CD4-positive, CD25-positive, alpha-beta regulatory T cell (primary cell): Measurements from ENCODE around the gene NFE2L1. TPM values are rescaled to one million over a fixed set of nuclear protein-coding genes. Genes with fewer than 3 reads are reported as not detected.

Source experiments
- ATAC-seq, 2 donors: fragments of 150-1000 bp; cut with Tn5 transposase; one replicate each; pipeline ENCODE4 v1.10.0; 2021; ENCODE audit warnings: low read depth in 2 of 2, moderate number of reproducible peaks in 2 of 2, moderate library complexity in 1 of 2
- DNase-seq, 3 donors: peaks; one replicate each; pipeline versions ENCODE4 v3.0.0 to v3.0.0-alpha.2; 2012 to 2022; ENCODE audit warnings: mixed read lengths in 1 of 3
- H3K27ac ChIP-seq: one replicate; pipeline ENCODE4 v1.7.0; 2013; ENCODE audit warnings: mild to moderate bottlenecking, low read length; ENCODE audit not compliant: insufficient read depth, poor library complexity, severe bottlenecking
- H3K27me3 ChIP-seq: one replicate; pipeline ENCODE4 v1.7.0; 2013; ENCODE audit warnings: low read length; ENCODE audit not compliant: control insufficient read depth, insufficient read depth
- H3K36me3 ChIP-seq: one replicate; pipeline ENCODE4 v1.7.0; 2013; ENCODE audit warnings: mild to moderate bottlenecking, low read length, moderate library complexity; ENCODE audit not compliant: control insufficient read depth, insufficient read depth
- H3K4me1 ChIP-seq: 2 replicates; pipeline ENCODE4 v1.7.0; 2013; ENCODE audit warnings: mild to moderate bottlenecking, low read length; ENCODE audit not compliant: insufficient read depth, control insufficient read depth, poor library complexity, severe bottlenecking
- H3K4me3 ChIP-seq: one replicate; pipeline ENCODE4 v1.7.0; 2013; ENCODE audit warnings: low read depth, mild to moderate bottlenecking, low read length, moderate library complexity
- H3K9me3 ChIP-seq, 2 experiments: 1 replicate in 1 of 2; 2 replicates in 1 of 2; pipeline ENCODE4 v1.7.0; 2013; ENCODE audit warnings: low read length in 2 of 2, mild to moderate bottlenecking in 1 of 2, moderate library complexity in 1 of 2; ENCODE audit not compliant: control insufficient read depth in 2 of 2
- H3K27ac Mint-ChIP-seq, 3 donors: one replicate each; pipeline ENCODE4 v1.8.0; 2020 to 2022; ENCODE audit warnings: mild to moderate bottlenecking in 3 of 3, mixed read lengths in 3 of 3, moderate library complexity in 2 of 3
- H3K27me3 Mint-ChIP-seq: one replicate; pipeline ENCODE4 v1.8.0; 2022; ENCODE audit warnings: mild to moderate bottlenecking, mixed read lengths
- H3K36me3 Mint-ChIP-seq: one replicate; pipeline ENCODE4 v1.8.0; 2020; ENCODE audit warnings: mixed read lengths
- H3K4me1 Mint-ChIP-seq, 4 donors: one replicate each; pipeline ENCODE4 v1.8.0; 2020 to 2022; ENCODE audit warnings: mixed read lengths in 4 of 4, mild to moderate bottlenecking in 1 of 4
- H3K4me3 Mint-ChIP-seq, 4 donors: one replicate each; pipeline ENCODE4 v1.8.0; 2020 to 2022; ENCODE audit warnings: mild to moderate bottlenecking in 4 of 4, mixed read lengths in 4 of 4, moderate library complexity in 3 of 4
- H3K9me3 Mint-ChIP-seq, 7 donors: one replicate each; pipeline ENCODE4 v1.8.0; 2020 to 2022; ENCODE audit warnings: mixed read lengths in 7 of 7, mild to moderate bottlenecking in 3 of 7, moderate library complexity in 2 of 7
- polyA plus RNA-seq, 4 donors: library from polyadenylated mRNA; unstranded; fragments of 300-500 nt; fragmentation: Illumina TruSeq; gene quantifications; one replicate each; pipeline ENCODE4 v1.2.3, GENCODE V29; 2021
- total RNA-seq: library from RNA; stranded (reverse); gene quantifications from one replicate; pipeline ENCODE4 v1.2.3, GENCODE V29; 2022

NFE2L1 gene
- total and polyA plus RNA-seq, 5 donors from 2014 or later = 6.7 to 41.0 (median 7.3) TPM

DNA sequence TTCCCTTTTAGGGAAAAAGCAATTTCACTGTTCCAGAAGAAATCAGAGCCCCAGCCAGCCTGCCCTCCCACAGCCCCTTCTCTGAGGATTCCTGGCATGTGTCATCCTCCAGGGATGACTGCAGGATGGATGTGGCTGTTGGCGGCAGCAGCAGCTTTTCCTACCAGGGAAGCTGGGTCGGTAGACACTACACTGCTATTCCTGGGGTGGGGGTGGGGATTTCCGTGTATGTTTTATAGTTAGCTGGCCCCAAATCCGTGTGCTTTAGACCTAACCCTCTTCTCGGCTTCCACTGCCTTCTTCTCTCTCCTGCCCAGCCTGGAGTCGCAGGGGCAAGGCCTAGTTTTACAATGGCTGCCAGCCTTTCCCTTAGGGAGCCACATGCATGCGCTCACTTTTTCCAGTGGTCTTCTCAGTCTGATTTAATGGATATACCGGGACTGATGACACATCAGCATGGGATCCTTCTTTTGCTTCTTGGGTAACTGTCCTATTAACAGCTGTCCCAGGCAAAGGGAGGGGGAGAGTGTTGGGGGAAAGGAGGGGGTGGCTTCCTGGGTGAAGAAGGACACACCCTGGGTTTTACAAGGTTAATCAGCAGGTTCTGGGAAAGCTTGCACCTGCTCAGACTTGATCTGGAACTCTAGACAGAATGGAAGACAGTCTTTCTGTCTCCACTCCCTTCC lies 2.7 kb upstream of the NFE2L1 start:
- Histone ChIP-seq H3K9me3 (no peaks in the 10 kb centered on the region), H3K27ac (no peak overlapping the region), H3K27me3 (no peaks in the 10 kb centered on the region), H3K36me3 (peaks cover under 1% of the 10 kb centered on the region), H3K4me1 (peaks cover 29% of the 10 kb centered on the region), H3K4me3 (no peak overlapping the region)
- Mint-ChIP-seq H3K4me1 (peaks cover 15 to 39% (median 26%) of the 10 kb centered on the region in 4 donors), H3K9me3 (no peaks in the 10 kb centered on the region), H3K27me3 (peaks cover 19% of the 10 kb centered on the region), H3K36me3 (peaks cover 2% of the 10 kb centered on the region), H3K4me3 (peak overlapping the region in 2 of 4 donors; percentile 30 to 94), H3K27ac (peak overlapping the region in 1 of 3 donors; percentile 20)
- no peak for ATAC-seq
- DNase-seq = no peak

DNA sequence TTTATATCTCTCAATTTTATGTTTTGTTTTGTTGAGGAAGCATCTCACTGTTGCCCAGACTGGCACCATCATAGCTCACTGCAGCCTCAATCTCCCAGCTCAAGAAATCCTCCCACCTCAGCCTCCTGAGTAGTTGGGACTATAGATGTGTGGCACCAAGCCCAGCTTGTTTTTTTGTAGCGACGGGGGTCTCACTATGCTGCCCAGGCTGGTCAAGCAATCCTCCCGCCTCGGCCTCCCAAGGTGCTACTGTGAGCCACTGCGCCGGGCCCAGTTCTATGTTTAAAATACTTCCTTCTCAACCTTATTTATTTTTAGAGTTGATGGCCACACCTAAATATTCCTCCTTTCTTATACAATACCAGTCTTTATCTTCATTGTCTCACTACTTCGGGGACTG lies 1.9 kb upstream of the NFE2L1 start:
- H3K27me3 ChIP-seq = no peaks in the 10 kb centered on the region
- Mint-ChIP-seq H3K27me3 (peaks cover 15% of the 10 kb centered on the region), H3K9me3 (no peaks in the 10 kb centered on the region), H3K36me3 (peaks cover 7% of the 10 kb centered on the region), H3K4me3 (peak overlapping the region; percentile 45 to 94 (median 94)), H3K27ac (peak overlapping the region; percentile 20 to 80 (median 54)), H3K4me1 (peaks cover 18 to 47% (median 32%) of the 10 kb centered on the region in 4 donors)
- no peaks in the 10 kb centered on the region for H3K9me3 ChIP-seq
- DNase-seq (no peak), ATAC-seq (no peak)
- H3K4me1 ChIP-seq = peaks cover 31% of the 10 kb centered on the region
- H3K36me3 ChIP-seq = peaks cover 8% of the 10 kb centered on the region
- peak overlapping the region; percentile 88 for H3K4me3 ChIP-seq
- no peak overlapping the region for H3K27ac ChIP-seq

DNA sequence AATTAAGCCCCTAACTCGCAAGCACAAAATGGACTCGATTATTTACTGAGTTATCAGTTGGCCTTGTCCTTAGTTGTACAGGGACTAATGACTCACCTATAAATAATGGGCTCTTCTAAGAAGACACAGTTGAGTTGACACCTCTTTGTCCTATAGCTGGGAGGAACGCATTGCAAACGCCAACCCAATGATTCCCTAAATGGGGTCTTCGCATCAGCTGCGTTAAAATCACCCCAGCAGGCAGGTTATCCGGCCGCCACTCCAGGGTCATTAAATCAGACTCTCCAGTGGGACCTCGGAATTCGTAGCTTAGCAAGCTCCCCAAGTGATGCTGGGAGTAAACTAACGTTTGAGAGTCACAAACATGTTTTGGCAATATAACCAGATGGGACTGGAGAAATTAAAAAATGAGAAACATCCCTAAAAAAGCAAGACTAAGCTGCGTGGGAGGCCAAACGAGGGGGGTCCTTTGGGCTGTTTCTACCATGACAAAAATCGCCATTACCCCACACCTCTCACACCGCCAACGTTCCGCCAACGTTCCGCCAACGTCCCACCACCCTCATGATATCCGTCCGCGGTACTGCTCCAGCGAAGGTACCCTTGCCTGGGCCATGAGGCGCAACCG lies 932 bp upstream of the NFE2L1 start:
- Histone ChIP-seq H3K4me1 (peaks cover 40% of the 10 kb centered on the region), H3K9me3 (no peaks in the 10 kb centered on the region), H3K27ac (peak overlapping the region; percentile 83), H3K36me3 (peaks cover 18% of the 10 kb centered on the region), H3K27me3 (no peaks in the 10 kb centered on the region), H3K4me3 (peak overlapping the region; percentile 88)
- Mint-ChIP-seq H3K4me3 (peak overlapping the region; percentile 93 to 94 (median 94)), H3K27me3 (peaks cover 8% of the 10 kb centered on the region), H3K9me3 (no peaks in the 10 kb centered on the region), H3K36me3 (peaks cover 11% of the 10 kb centered on the region), H3K4me1 (peaks cover 18 to 56% (median 37%) of the 10 kb centered on the region in 4 donors), H3K27ac (peak overlapping the region; percentile 95 to 100 (median 96))
- DNase-seq = no peak
- no peak for ATAC-seq

DNA sequence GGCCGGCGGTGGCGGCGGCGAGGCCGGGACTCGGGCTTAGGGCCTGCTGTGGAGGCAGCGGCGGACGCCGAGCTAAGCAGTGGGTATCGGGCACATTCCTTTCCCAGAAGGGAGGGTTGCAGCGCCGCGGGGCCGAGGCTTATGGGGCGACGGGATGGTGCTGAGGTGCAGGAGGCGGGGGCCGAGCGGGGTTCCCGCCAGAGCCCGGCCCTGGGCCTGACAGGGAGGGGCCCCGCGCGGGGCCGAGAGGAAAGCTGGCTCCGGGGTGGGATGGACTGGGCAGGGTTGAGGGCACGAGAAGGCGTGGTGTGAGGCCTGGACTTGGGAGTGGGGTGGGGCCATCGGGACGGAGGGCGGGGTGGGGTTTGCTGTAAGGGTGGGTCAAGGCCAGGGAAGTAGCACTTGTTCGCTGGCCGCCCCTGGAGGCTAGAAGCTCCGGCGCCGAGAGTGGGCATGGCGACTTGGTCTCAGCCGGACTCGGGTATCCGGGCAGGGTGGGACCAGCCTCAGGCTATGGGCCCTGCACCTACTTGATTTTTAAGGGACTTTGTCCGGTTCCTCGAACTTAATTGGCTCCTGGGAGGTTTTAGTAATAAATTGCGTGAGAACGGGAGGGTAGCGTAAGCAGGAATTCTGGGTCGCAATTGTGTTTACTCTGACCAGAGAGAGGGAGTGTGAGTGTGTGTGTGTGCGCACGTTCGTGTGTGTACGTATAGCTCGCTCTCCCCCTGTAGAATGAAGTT lies 396 bp downstream of the NFE2L1 start:
- H3K4me3 Mint-ChIP-seq = peak overlapping the region; percentile 93 to 94 (median 94)
- ATAC-seq (peak; percentile 1 to 2), DNase-seq (peak in 2 of 3 donors; percentile 24 to 54)
- H3K27me3 Mint-ChIP-seq = peaks cover 4% of the 10 kb centered on the region
- peaks cover 14% of the 10 kb centered on the region for H3K36me3 Mint-ChIP-seq
- H3K4me1 Mint-ChIP-seq = peaks cover 18 to 69% (median 44%) of the 10 kb centered on the region in 4 donors
- peaks cover 22% of the 10 kb centered on the region for H3K36me3 ChIP-seq
- H3K9me3 ChIP-seq = no peaks in the 10 kb centered on the region
- H3K27me3 ChIP-seq = no peaks in the 10 kb centered on the region
- peak overlapping the region in 2 of 3 donors; percentile 95 to 96 for H3K27ac Mint-ChIP-seq
- peaks cover 53% of the 10 kb centered on the region for H3K4me1 ChIP-seq
- H3K4me3 ChIP-seq = peak overlapping the region; percentile 88
- H3K27ac ChIP-seq = peak overlapping the region; percentile 83
- no peaks in the 10 kb centered on the region for H3K9me3 Mint-ChIP-seq

DNA sequence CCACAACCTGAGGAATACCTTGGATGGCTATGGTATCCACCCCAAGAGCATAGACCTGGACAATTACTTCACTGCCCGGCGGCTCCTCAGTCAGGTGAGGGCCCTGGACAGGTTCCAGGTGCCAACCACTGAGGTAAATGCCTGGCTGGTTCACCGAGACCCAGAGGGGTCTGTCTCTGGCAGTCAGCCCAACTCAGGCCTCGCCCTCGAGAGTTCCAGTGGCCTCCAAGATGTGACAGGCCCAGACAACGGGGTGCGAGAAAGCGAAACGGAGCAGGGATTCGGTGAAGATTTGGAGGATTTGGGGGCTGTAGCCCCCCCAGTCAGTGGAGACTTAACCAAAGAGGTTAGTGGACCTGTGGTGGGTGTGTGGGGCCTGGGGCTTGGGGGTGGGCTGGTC lies 3.1 kb downstream of the NFE2L1 start:
- Histone ChIP-seq H3K4me1 (peaks cover 52% of the 10 kb centered on the region), H3K9me3 (no peaks in the 10 kb centered on the region), H3K27me3 (no peaks in the 10 kb centered on the region), H3K4me3 (no peak overlapping the region), H3K27ac (no peak overlapping the region), H3K36me3 (peaks cover 29% of the 10 kb centered on the region)
- Mint-ChIP-seq H3K9me3 (no peaks in the 10 kb centered on the region), H3K4me1 (peaks cover 14 to 79% (median 47%) of the 10 kb centered on the region in 4 donors), H3K27me3 (peaks cover 4% of the 10 kb centered on the region), H3K36me3 (peaks cover 23% of the 10 kb centered on the region), H3K27ac (peak overlapping the region in 1 of 3 donors; percentile 83), H3K4me3 (peak overlapping the region in 2 of 4 donors; percentile 7 to 43)
- DNase-seq (no peak), ATAC-seq (no peak)

- no peaks in the 10 kb centered on the region for H3K9me3 Mint-ChIP-seq
Observed at GRCh38 chr17:48051706-48052486, 3.7 kb downstream of the NFE2L1 start.

More at GRCh38 chr17:48051706-48052486, 3.7 kb downstream of the NFE2L1 start:
- ATAC-seq = no peak
- Mint-ChIP-seq H3K36me3 (peaks cover 27% of the 10 kb centered on the region), H3K27ac (peak overlapping the region in 2 of 3 donors; percentile 28 to 83), H3K4me3 (peak overlapping the region in 2 of 4 donors; percentile 7 to 38), H3K4me1 (peaks cover 10 to 78% (median 48%) of the 10 kb centered on the region in 4 donors), H3K27me3 (peaks cover 4% of the 10 kb centered on the region)
- H3K4me3 ChIP-seq = no peak overlapping the region
- H3K9me3 ChIP-seq = no peaks in the 10 kb centered on the region
- H3K36me3 ChIP-seq = peaks cover 35% of the 10 kb centered on the region
- no peak overlapping the region for H3K27ac ChIP-seq
- H3K4me1 ChIP-seq = peaks cover 46% of the 10 kb centered on the region
- DNase-seq = no peak
- H3K27me3 ChIP-seq = no peaks in the 10 kb centered on the region
